ENCODE data around the gene PIP4K2A. TPM values are rescaled to one million over a fixed set of nuclear protein-coding genes. Genes with fewer than 3 reads are reported as not detected.

PIP4K2A gene
- total RNA-seq (156 TPM), polyA plus RNA-seq (10 to 100 TPM; 41.3 to 68.8 (median 49.1) TPM)

- no peaks in the 10 kb centered on the region for H3K9me3 ChIP-seq (ENCODE audit: control insufficient read depth in 2 of 2, low read length in 2 of 2)
- H3K4me1 Mint-ChIP-seq = peaks cover 28 to 34% (median 29%) of the 10 kb centered on the region in 4 donors
- ATAC-seq (ENCODE audit: low read depth in 2 of 2) (peak; percentile 83 to 84), DNase-seq (peak; percentile 72 to 86 (median 78))
- peak within 1 kb of the TSS; percentile 93 to 98 (median 94) for H3K4me3 Mint-ChIP-seq
- peak within 1 kb of the TSS; percentile 92 to 96 (median 92) for H3K27ac Mint-ChIP-seq
- peak within 1 kb of the TSS; percentile 73 for H3K27ac ChIP-seq (ENCODE audit: insufficient read depth, low read length, poor library complexity, severe bottlenecking)
- H3K36me3 ChIP-seq (ENCODE audit: control insufficient read depth, insufficient read depth, low read length) = no peaks in the 10 kb centered on the region
- H3K27me3 ChIP-seq (ENCODE audit: control insufficient read depth, insufficient read depth, low read length) = no peaks in the 10 kb centered on the region
- peaks cover 42% of the 10 kb centered on the region for H3K4me1 ChIP-seq (ENCODE audit: control insufficient read depth, insufficient read depth, low read length, poor library complexity, severe bottlenecking)
- peaks cover 0 to 2% (median 0%) of the 10 kb centered on the region in 7 donors for H3K9me3 Mint-ChIP-seq
- H3K27me3 Mint-ChIP-seq = no peaks in the 10 kb centered on the region
- H3K4me3 ChIP-seq (ENCODE audit: low read depth, low read length) = peak within 1 kb of the TSS; percentile 99
- no peaks in the 10 kb centered on the region for H3K36me3 Mint-ChIP-seq
These were observed at the start of gene PIP4K2A for GRCh38 chr10:22714479-22715289. Gene PIP4K2A, minus strand, starts transcription at chr10:22714578. Its CDS starts 252 bp downstream, at chr10:22714326.

- no peaks in the 10 kb centered on the region for H3K36me3 Mint-ChIP-seq
- H3K4me1 ChIP-seq (ENCODE audit: control insufficient read depth, insufficient read depth, low read length, poor library complexity, severe bottlenecking) = no peaks in the 10 kb centered on the region
- H3K36me3 ChIP-seq (ENCODE audit: control insufficient read depth, insufficient read depth, low read length) = no peaks in the 10 kb centered on the region
- H3K27ac Mint-ChIP-seq = no peak overlapping the region
- H3K27me3 Mint-ChIP-seq = peaks cover 41% of the 10 kb centered on the region
- ATAC-seq (ENCODE audit: low read depth in 2 of 2) = no peak
- no peaks in the 10 kb centered on the region for H3K4me1 Mint-ChIP-seq
- peaks cover 2% of the 10 kb centered on the region for H3K27me3 ChIP-seq (ENCODE audit: control insufficient read depth, insufficient read depth, low read length)
- no peaks in the 10 kb centered on the region for H3K9me3 ChIP-seq (ENCODE audit: control insufficient read depth in 2 of 2, low read length in 2 of 2)
- H3K27ac ChIP-seq (ENCODE audit: insufficient read depth, low read length, poor library complexity, severe bottlenecking) = no peak overlapping the region
- no peak overlapping the region for H3K4me3 Mint-ChIP-seq
- DNase-seq = no peak
- no peak overlapping the region for H3K4me3 ChIP-seq (ENCODE audit: low read depth, low read length)
- H3K9me3 Mint-ChIP-seq = peaks cover 0 to 2% (median 0%) of the 10 kb centered on the region in 7 donors
These were observed 47.3 kb upstream of the PIP4K2A start for GRCh38 chr10:22761569-22762220.

GRCh38 chr10:22760025-22760424, 45.6 kb upstream of the PIP4K2A start:
- Histone ChIP-seq H3K4me1 (ENCODE audit: control insufficient read depth, insufficient read depth, low read length, poor library complexity, severe bottlenecking) (no peaks in the 10 kb centered on the region), H3K36me3 (ENCODE audit: control insufficient read depth, insufficient read depth, low read length) (no peaks in the 10 kb centered on the region), H3K4me3 (ENCODE audit: low read depth, low read length) (no peak overlapping the region), H3K27me3 (ENCODE audit: control insufficient read depth, insufficient read depth, low read length) (no peaks in the 10 kb centered on the region), H3K9me3 (ENCODE audit: control insufficient read depth in 2 of 2, low read length in 2 of 2) (no peaks in the 10 kb centered on the region), H3K27ac (ENCODE audit: insufficient read depth, low read length, poor library complexity, severe bottlenecking) (no peak overlapping the region)
- Mint-ChIP-seq H3K36me3 (no peaks in the 10 kb centered on the region), H3K4me1 (no peaks in the 10 kb centered on the region), H3K9me3 (peaks cover 0 to 2% (median 0%) of the 10 kb centered on the region in 7 donors), H3K27me3 (peaks cover 30% of the 10 kb centered on the region), H3K4me3 (no peak overlapping the region), H3K27ac (no peak overlapping the region)
- ATAC-seq (ENCODE audit: low read depth in 2 of 2) (no peak), DNase-seq (no peak)

- no peaks in the 10 kb centered on the region for H3K36me3 ChIP-seq (ENCODE audit: control insufficient read depth, insufficient read depth, low read length)
- H3K27me3 Mint-ChIP-seq = peaks cover 24% of the 10 kb centered on the region
These were observed 44.5 kb upstream of the PIP4K2A start for GRCh38 chr10:22758867-22759266.

GRCh38 chr10:22754296-22754695, 39.9 kb upstream of the PIP4K2A start:
- no peak overlapping the region for H3K4me3 ChIP-seq (ENCODE audit: low read depth, low read length)
- Mint-ChIP-seq H3K27ac (no peak overlapping the region), H3K27me3 (peaks cover 14% of the 10 kb centered on the region), H3K4me3 (no peak overlapping the region), H3K4me1 (peaks cover 0 to 6% (median 3%) of the 10 kb centered on the region in 4 donors), H3K36me3 (no peaks in the 10 kb centered on the region), H3K9me3 (peaks cover 0 to 1% (median 0%) of the 10 kb centered on the region in 7 donors)
- H3K4me1 ChIP-seq (ENCODE audit: control insufficient read depth, insufficient read depth, low read length, poor library complexity, severe bottlenecking) = no peaks in the 10 kb centered on the region
- no peaks in the 10 kb centered on the region for H3K9me3 ChIP-seq (ENCODE audit: control insufficient read depth in 2 of 2, low read length in 2 of 2)
- no peaks in the 10 kb centered on the region for H3K36me3 ChIP-seq (ENCODE audit: control insufficient read depth, insufficient read depth, low read length)
- H3K27me3 ChIP-seq (ENCODE audit: control insufficient read depth, insufficient read depth, low read length) = peaks cover 5% of the 10 kb centered on the region
- no peak overlapping the region for H3K27ac ChIP-seq (ENCODE audit: insufficient read depth, low read length, poor library complexity, severe bottlenecking)
- ATAC-seq (ENCODE audit: low read depth in 2 of 2) (no peak), DNase-seq (no peak)

More at GRCh38 chr10:22758867-22759266, 44.5 kb upstream of the PIP4K2A start:
- no peaks in the 10 kb centered on the region for H3K4me1 ChIP-seq (ENCODE audit: control insufficient read depth, insufficient read depth, low read length, poor library complexity, severe bottlenecking)
- no peaks in the 10 kb centered on the region for H3K27me3 ChIP-seq (ENCODE audit: control insufficient read depth, insufficient read depth, low read length)
- Mint-ChIP-seq H3K27ac (no peak overlapping the region), H3K4me1 (peaks cover 0 to under 1% (median 0%) of the 10 kb centered on the region in 4 donors), H3K4me3 (no peak overlapping the region), H3K9me3 (peaks cover 0 to 2% (median 0%) of the 10 kb centered on the region in 7 donors), H3K36me3 (no peaks in the 10 kb centered on the region)
- H3K9me3 ChIP-seq (ENCODE audit: control insufficient read depth in 2 of 2, low read length in 2 of 2) = no peaks in the 10 kb centered on the region
- H3K27ac ChIP-seq (ENCODE audit: insufficient read depth, low read length, poor library complexity, severe bottlenecking) = no peak overlapping the region
- H3K4me3 ChIP-seq (ENCODE audit: low read depth, low read length) = no peak overlapping the region
- no peak for ATAC-seq (ENCODE audit: low read depth in 2 of 2)
- DNase-seq = no peak

GRCh38 chr10:22753786-22754185, 39.4 kb upstream of the PIP4K2A start:
- peak overlapping the region in 1 of 3 donors; percentile 53 for H3K27ac Mint-ChIP-seq
- Histone ChIP-seq H3K9me3 (ENCODE audit: control insufficient read depth in 2 of 2, low read length in 2 of 2) (no peaks in the 10 kb centered on the region), H3K4me3 (ENCODE audit: low read depth, low read length) (no peak overlapping the region), H3K27me3 (ENCODE audit: control insufficient read depth, insufficient read depth, low read length) (peaks cover 5% of the 10 kb centered on the region), H3K27ac (ENCODE audit: insufficient read depth, low read length, poor library complexity, severe bottlenecking) (no peak overlapping the region), H3K4me1 (ENCODE audit: control insufficient read depth, insufficient read depth, low read length, poor library complexity, severe bottlenecking) (no peaks in the 10 kb centered on the region), H3K36me3 (ENCODE audit: control insufficient read depth, insufficient read depth, low read length) (no peaks in the 10 kb centered on the region)
- H3K4me3 Mint-ChIP-seq = no peak overlapping the region
- H3K9me3 Mint-ChIP-seq = peaks cover 0 to 1% (median 0%) of the 10 kb centered on the region in 7 donors
- no peak for ATAC-seq (ENCODE audit: low read depth in 2 of 2)
- peaks cover 0 to 6% (median 3%) of the 10 kb centered on the region in 4 donors for H3K4me1 Mint-ChIP-seq
- H3K27me3 Mint-ChIP-seq = peaks cover 18% of the 10 kb centered on the region
- H3K36me3 Mint-ChIP-seq = no peaks in the 10 kb centered on the region
- DNase-seq = no peak

- DNase-seq (no peak), ATAC-seq (ENCODE audit: low read depth in 2 of 2) (no peak)
- no peak overlapping the region for H3K27ac ChIP-seq (ENCODE audit: insufficient read depth, low read length, poor library complexity, severe bottlenecking)
- no peaks in the 10 kb centered on the region for H3K4me1 ChIP-seq (ENCODE audit: control insufficient read depth, insufficient read depth, low read length, poor library complexity, severe bottlenecking)
- Mint-ChIP-seq H3K4me1 (peaks cover 0 to 6% (median 3%) of the 10 kb centered on the region in 4 donors), H3K4me3 (no peak overlapping the region), H3K27ac (no peak overlapping the region), H3K36me3 (no peaks in the 10 kb centered on the region), H3K27me3 (peaks cover 24% of the 10 kb centered on the region), H3K9me3 (peaks cover 0 to 1% (median 0%) of the 10 kb centered on the region in 7 donors)
- no peak overlapping the region for H3K4me3 ChIP-seq (ENCODE audit: low read depth, low read length)
- H3K36me3 ChIP-seq (ENCODE audit: control insufficient read depth, insufficient read depth, low read length) = no peaks in the 10 kb centered on the region
- H3K27me3 ChIP-seq (ENCODE audit: control insufficient read depth, insufficient read depth, low read length) = peaks cover 5% of the 10 kb centered on the region
- H3K9me3 ChIP-seq (ENCODE audit: control insufficient read depth in 2 of 2, low read length in 2 of 2) = no peaks in the 10 kb centered on the region
These were observed 38.0 kb upstream of the PIP4K2A start for GRCh38 chr10:22752272-22752889.

Measured in CD4-positive, CD25-positive, alpha-beta regulatory T cell (primary cell).